Fibroblast of mammary gland (primary cell): Measurements from ENCODE around the gene USP7.

ENCODE experiments used
- DNase-seq: peaks from one replicate; pipeline ENCODE4 v3.0.0-alpha.2; 2010; ENCODE audit warnings: low read depth
- H3K4me3 ChIP-seq: 2 replicates; pipeline ENCODE4 v1.5.1; 2011; ENCODE audit warnings: low read depth, mild to moderate bottlenecking, low read length, moderate library complexity; ENCODE audit not compliant: control insufficient read depth
- CTCF ChIP-seq: conservative IDR thresholded peaks from 2 replicates; pipeline ENCODE4 v1.5.1; 2011; ENCODE audit warnings: low read depth, low read length, inconsistent platforms; ENCODE audit not compliant: control insufficient read depth, insufficient read depth

USP7 gene

GRCh38 chr16:9004183-9004582 is 40.5 kb upstream of the USP7 start:
- no peak for DNase-seq
- no peak for TF ChIP-seq CTCF
- no peak overlapping the region for H3K4me3 ChIP-seq

- no peak for DNase-seq
- no peak for TF ChIP-seq CTCF
- no peak overlapping the region for H3K4me3 ChIP-seq
Observed at GRCh38 chr16:9003763-9004162, 40.1 kb upstream of the USP7 start.

GRCh38 chr16:9003322-9003721 is 39.6 kb upstream of the USP7 start:
- TF ChIP-seq CTCF = no peak
- no peak for DNase-seq
- no peak overlapping the region for H3K4me3 ChIP-seq

GRCh38 chr16:9002042-9002441 is 38.3 kb upstream of the USP7 start:
- H3K4me3 ChIP-seq = no peak overlapping the region
- no peak for TF ChIP-seq CTCF
- DNase-seq = no peak

GRCh38 chr16:9000664-9001063 is 37.0 kb upstream of the USP7 start:
- TF ChIP-seq CTCF = no peak
- H3K4me3 ChIP-seq = no peak overlapping the region
- no peak for DNase-seq

- DNase-seq = no peak
- H3K4me3 ChIP-seq = no peak overlapping the region
- TF ChIP-seq CTCF = no peak
Observed at GRCh38 chr16:8999800-9000199, 36.1 kb upstream of the USP7 start.

- peak; percentile 76 for DNase-seq
- TF ChIP-seq CTCF = no peak
Observed at GRCh38 chr16:8998108-8998507, 34.4 kb upstream of the USP7 start.

More at GRCh38 chr16:8998108-8998507, 34.4 kb upstream of the USP7 start:
- H3K4me3 ChIP-seq = no peak overlapping the region
